Esophagus squamous epithelium (tissue), 5 donors: ENCODE results near the gene MAML3. TPM values are rescaled to one million over a fixed set of nuclear protein-coding genes. Genes with fewer than 3 reads are reported as not detected.
A peak's percentile ranks its signal among the peaks of the same experiment; 100 is the strongest.

Source experiments
- DNase-seq: peaks from one replicate; lab custom pipeline; 2025; lab: John Stamatoyannopoulos, UW
- H3K27ac ChIP-seq, 4 donors: fragments of 200-600 bp; sonication (generic); one replicate each; pipeline ENCODE4 v1.5.1; 2016 to 2019; ENCODE audit warnings: mild to moderate bottlenecking in 1 of 4
- H3K27me3 ChIP-seq, 4 donors: fragments of 200-600 bp; sonication (generic); 1 replicate in 3 of 4; 2 replicates in 1 of 4; pipeline versions ENCODE4 v1.5.1 to v1.6.0; 2017 to 2021; ENCODE audit warnings: antibody characterized with exemption in 1 of 4
- H3K36me3 ChIP-seq, 3 donors: fragments of 200-600 bp; sonication (generic); one replicate each; pipeline ENCODE4 v1.5.1; 2016 to 2019
- H3K4me1 ChIP-seq, 3 donors: fragments of 200-600 bp; sonication (generic); one replicate each; pipeline ENCODE4 v1.5.1; 2017 to 2019
- H3K4me3 ChIP-seq, 4 donors: fragments of 200-600 bp; sonication (generic); 1 replicate in 3 of 4; 2 replicates in 1 of 4; pipeline ENCODE4 v1.5.1; 2016 to 2019; ENCODE audit warnings: mild to moderate bottlenecking in 2 of 4, moderate library complexity in 1 of 4
- H3K9me3 ChIP-seq, 3 donors: fragments of 200-600 bp; sonication (generic); one replicate each; pipeline ENCODE4 v1.5.1; 2016 to 2019
- CTCF ChIP-seq, 6 experiments: fragments of 450-650 bp in 4 of 6; fragments of 200-600 bp in 2 of 6; sonication (generic) in 2 of 6; IDR thresholded peaks; one replicate each; pipeline ENCODE4 v1.5.1; 2016 to 2019; ENCODE audit warnings: antibody characterized with exemption in 6 of 6, mild to moderate bottlenecking in 4 of 6, moderate library complexity in 4 of 6
- POLR2A ChIP-seq, 4 donors: fragments of 450-650 bp; IDR thresholded peaks; one replicate each; pipeline ENCODE4 v1.6.1; 2017; ENCODE audit warnings: antibody characterized with exemption in 4 of 4, mild to moderate bottlenecking in 4 of 4, moderate library complexity in 3 of 4
- WGBS, 2 donors: methylation state at CpG; one replicate each; pipeline ENCODE4 v1.1.5; 2018; 5-methylcytosine and 5-hydroxymethylcytosine counted together
- intact Hi-C: fragments of 100-400 bp; cut with DNase I; formaldehyde crosslinking; loops from one replicate; pipeline ENCODE4 v1.15.0; 2022
- total RNA-seq, 4 donors: library from RNA; depleted of rRNA; stranded (reverse); fragments of >200 nt; gene quantifications; one replicate each; pipeline ENCODE4 v1.1.0, GENCODE V29; 2016
- donor health status: DM: yes; HTN: yes; CAD: no.

MAML3 gene
- total RNA-seq, 4 donors from 2014 or later = 6.9 to 14.2 (median 8.9) TPM

- H3K36me3 ChIP-seq = no peaks in the 10 kb centered on the region
- H3K4me3 ChIP-seq = no peak overlapping the region
- intact Hi-C loops = no loop called here
- WGBS, 2 donors = 100% methylated on average over 1 of the region's 1 CpG
- no peak for DNase-seq
- no peak for TF ChIP-seq CTCF (IDR thresholded peaks at IDR 0.05)
- no peak for TF ChIP-seq POLR2A (IDR thresholded peaks at IDR 0.05)
- H3K9me3 ChIP-seq = no peaks in the 10 kb centered on the region
- H3K4me1 ChIP-seq = peaks cover 0 to under 1% (median under 1%) of the 10 kb centered on the region in 3 donors
- H3K27ac ChIP-seq = no peak overlapping the region
- no peaks in the 10 kb centered on the region for H3K27me3 ChIP-seq
Observed at GRCh38 chr4:140168474-140168873, 14.5 kb upstream of the MAML3 start.

- Histone ChIP-seq H3K27me3 (no peaks in the 10 kb centered on the region), H3K27ac (peak overlapping the region in 2 of 4 donors; percentile 36 to 59), H3K36me3 (no peaks in the 10 kb centered on the region), H3K9me3 (peaks cover 0 to 6% (median 0%) of the 10 kb centered on the region in 3 donors), H3K4me1 (peaks cover 4 to 19% (median 8%) of the 10 kb centered on the region in 3 donors), H3K4me3 (peak overlapping the region in 1 of 4 donors; percentile 40)
- no peak for DNase-seq
- TF ChIP-seq POLR2A (IDR thresholded peaks at IDR 0.05) (no peak), CTCF (IDR thresholded peaks at IDR 0.05) (no peak)
- 27 to 35% methylated on average over 8 of the region's 8 CpGs for WGBS, 2 donors
- intact Hi-C loops = no loop called here
Observed at GRCh38 chr4:140163029-140163810, 9.2 kb upstream of the MAML3 start.

GRCh38 chr4:140162596-140162995, 8.6 kb upstream of the MAML3 start:
- no peak for TF ChIP-seq POLR2A (IDR thresholded peaks at IDR 0.05)
- TF ChIP-seq CTCF (IDR thresholded peaks at IDR 0.05) = no peak
- 66 to 68% methylated on average over 2 of the region's 2 CpGs for WGBS, 2 donors
- DNase-seq = no peak

GRCh38 chr4:140158365-140159030, 4.5 kb upstream of the MAML3 start:
- TF ChIP-seq CTCF (IDR thresholded peaks at IDR 0.05) (no peak), POLR2A (IDR thresholded peaks at IDR 0.05) (no peak)
- DNase-seq = no peak
- intact Hi-C loops = loop anchor here (5.0 kb wide), 1 partner anchor 79 kb away; no protein-coding TSS in a partner anchor
- H3K9me3 ChIP-seq = peaks cover 0 to 6% (median 0%) of the 10 kb centered on the region in 3 donors
- peaks cover 3 to 34% (median 9%) of the 10 kb centered on the region in 3 donors for H3K4me1 ChIP-seq
- no peaks in the 10 kb centered on the region for H3K27me3 ChIP-seq
- H3K4me3 ChIP-seq = no peak overlapping the region
- H3K27ac ChIP-seq = peak overlapping the region in 3 of 4 donors; percentile 41 to 67 (median 64)
- H3K36me3 ChIP-seq = no peaks in the 10 kb centered on the region
- 17 to 31% methylated on average over 3 of the region's 3 CpGs for WGBS, 2 donors

More at GRCh38 chr4:140162596-140162995, 8.6 kb upstream of the MAML3 start:
- Histone ChIP-seq H3K27me3 (no peaks in the 10 kb centered on the region), H3K4me1 (peaks cover 4 to 25% (median 9%) of the 10 kb centered on the region in 3 donors), H3K4me3 (peak overlapping the region in 1 of 4 donors; percentile 40), H3K36me3 (no peaks in the 10 kb centered on the region), H3K9me3 (peaks cover 0 to 6% (median 0%) of the 10 kb centered on the region in 3 donors), H3K27ac (peak overlapping the region in 1 of 4 donors; percentile 59)
- intact Hi-C loops = no loop called here
